Large intestine (tissue), 3 donors: ENCODE results near the gene FGA. TPM values are rescaled to one million over a fixed set of nuclear protein-coding genes. Genes with fewer than 3 reads are reported as not detected.
"Not testable (repeated sequence)": the region's sequence is repeated elsewhere in the genome, so short reads cannot be mapped to it uniquely, and the experiment has no call there.

Experiments used
- DNase-seq, 2 donors: peaks; one replicate each; pipeline versions ENCODE4 v3.0.0 to v3.0.0-alpha.2; 2013
- H3K27ac ChIP-seq: one replicate; pipeline ENCODE4 v1.5.1; 2013; ENCODE audit warnings: low read length
- H3K27me3 ChIP-seq: 2 replicates; pipeline ENCODE4 v1.6.1; 2013; ENCODE audit warnings: low read length; ENCODE audit not compliant: control insufficient read depth, insufficient read depth
- H3K36me3 ChIP-seq: 2 replicates; pipeline ENCODE4 v1.6.1; 2013; ENCODE audit warnings: low read length; ENCODE audit not compliant: control insufficient read depth, insufficient read depth
- H3K4me1 ChIP-seq: one replicate; pipeline ENCODE4 v1.6.1; 2013; ENCODE audit warnings: low read length; ENCODE audit not compliant: control insufficient read depth, insufficient read depth
- H3K4me3 ChIP-seq: one replicate; pipeline ENCODE4 v1.5.1; 2013; ENCODE audit warnings: low read length
- H3K9me3 ChIP-seq: one replicate; pipeline ENCODE4 v1.6.1; 2013; ENCODE audit warnings: mild to moderate bottlenecking, low read depth, low read length, moderate library complexity; ENCODE audit not compliant: control insufficient read depth
- WGBS: methylation state at CpG from one replicate; pipeline ENCODE4 v1.1.5; 2013; ENCODE audit warnings: low lambda C conversion rate; ENCODE audit not compliant: insufficient coverage; 5-methylcytosine and 5-hydroxymethylcytosine counted together
- polyA plus RNA-seq: library from polyadenylated mRNA; unstranded; fragments of 120-200 nt; gene quantifications from one replicate; pipeline ENCODE4 v1.2.1, GENCODE V29; 2013

FGA gene
- polyA plus RNA-seq, 1 donor = 23.0 TPM

DNA sequence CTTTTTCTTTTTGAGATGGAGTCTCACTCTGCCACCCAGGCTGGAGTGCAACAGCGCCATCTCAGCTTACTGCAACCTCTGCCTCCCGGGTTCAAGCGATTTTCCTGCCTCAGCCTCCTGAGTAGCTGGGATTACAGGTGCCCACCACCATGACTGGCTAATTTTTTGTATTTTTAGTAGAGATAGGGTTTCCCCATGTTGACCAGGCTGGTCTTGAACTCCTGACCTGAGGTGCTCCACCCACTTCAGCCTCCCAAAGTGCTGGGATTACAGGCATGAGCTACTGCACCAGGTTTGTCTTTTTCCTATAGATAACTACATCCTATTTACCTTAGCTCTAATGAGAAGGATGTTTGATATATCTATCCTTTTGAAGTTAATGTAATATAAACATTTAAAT lies 3.8 kb upstream of the FGA start:
- DNase-seq, H3K27ac ChIP-seq, H3K27me3 ChIP-seq, H3K4me3 ChIP-seq, H3K36me3 ChIP-seq, H3K9me3 ChIP-seq: not testable (repeated sequence)
- no CpG with 5 or more reads among the region's 3 CpGs for WGBS
- peaks cover 30% of the 10 kb centered on the region for H3K4me1 ChIP-seq

DNA sequence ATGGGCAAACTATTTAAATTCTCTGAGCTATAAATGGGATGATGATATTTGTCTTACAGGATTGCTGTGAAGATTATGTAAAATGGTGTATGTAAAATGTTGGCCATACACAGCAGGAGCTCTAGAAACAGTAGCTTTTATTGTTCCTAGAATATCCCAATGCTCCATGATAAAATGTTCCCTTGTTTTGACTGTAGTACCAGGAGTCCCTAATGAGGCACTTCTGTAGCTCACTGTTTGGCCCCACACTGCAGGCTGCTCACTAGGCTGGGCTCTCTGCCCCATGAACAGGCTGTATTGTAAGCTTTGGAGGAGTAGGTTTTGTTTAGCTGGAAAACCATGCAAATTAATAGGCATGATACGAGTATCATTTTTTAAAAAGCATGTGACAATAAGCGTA lies 3.3 kb upstream of the FGA start:
- Histone ChIP-seq H3K27me3 (no peaks in the 10 kb centered on the region), H3K4me1 (peaks cover 30% of the 10 kb centered on the region), H3K9me3 (no peaks in the 10 kb centered on the region), H3K27ac (no peak overlapping the region), H3K36me3 (no peaks in the 10 kb centered on the region), H3K4me3 (no peak overlapping the region)
- DNase-seq = no peak
- 100% methylated on average over 1 of the region's 2 CpGs for WGBS

DNA sequence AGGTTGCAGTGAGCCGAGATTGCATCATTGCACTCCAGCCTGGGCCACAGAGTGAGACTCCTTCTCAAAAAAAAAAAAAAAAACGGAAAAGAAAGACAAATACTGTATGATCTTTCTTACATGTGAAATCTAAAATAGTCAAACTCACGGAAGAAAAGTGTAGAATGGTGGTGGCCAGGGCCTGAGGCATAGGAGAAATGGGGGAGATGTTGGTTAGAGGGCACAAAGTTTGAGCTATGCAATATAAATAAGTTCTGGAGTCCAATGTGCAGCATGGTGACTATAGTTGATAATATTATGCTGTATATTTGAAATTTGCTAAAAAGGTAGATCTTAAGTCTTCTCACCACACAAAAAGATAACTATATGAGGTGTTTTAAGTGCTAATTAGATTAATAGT lies 1.3 kb upstream of the FGA start:
- Histone ChIP-seq H3K4me1 (peaks cover 22% of the 10 kb centered on the region), H3K4me3 (no peak overlapping the region), H3K27me3 (no peaks in the 10 kb centered on the region), H3K27ac (peak overlapping the region; percentile 65), H3K36me3 (peaks cover 6% of the 10 kb centered on the region), H3K9me3 (peaks cover 3% of the 10 kb centered on the region)
- WGBS = 60% methylated on average over 2 of the region's 3 CpGs
- peak; percentile 52 to 72 for DNase-seq

DNA sequence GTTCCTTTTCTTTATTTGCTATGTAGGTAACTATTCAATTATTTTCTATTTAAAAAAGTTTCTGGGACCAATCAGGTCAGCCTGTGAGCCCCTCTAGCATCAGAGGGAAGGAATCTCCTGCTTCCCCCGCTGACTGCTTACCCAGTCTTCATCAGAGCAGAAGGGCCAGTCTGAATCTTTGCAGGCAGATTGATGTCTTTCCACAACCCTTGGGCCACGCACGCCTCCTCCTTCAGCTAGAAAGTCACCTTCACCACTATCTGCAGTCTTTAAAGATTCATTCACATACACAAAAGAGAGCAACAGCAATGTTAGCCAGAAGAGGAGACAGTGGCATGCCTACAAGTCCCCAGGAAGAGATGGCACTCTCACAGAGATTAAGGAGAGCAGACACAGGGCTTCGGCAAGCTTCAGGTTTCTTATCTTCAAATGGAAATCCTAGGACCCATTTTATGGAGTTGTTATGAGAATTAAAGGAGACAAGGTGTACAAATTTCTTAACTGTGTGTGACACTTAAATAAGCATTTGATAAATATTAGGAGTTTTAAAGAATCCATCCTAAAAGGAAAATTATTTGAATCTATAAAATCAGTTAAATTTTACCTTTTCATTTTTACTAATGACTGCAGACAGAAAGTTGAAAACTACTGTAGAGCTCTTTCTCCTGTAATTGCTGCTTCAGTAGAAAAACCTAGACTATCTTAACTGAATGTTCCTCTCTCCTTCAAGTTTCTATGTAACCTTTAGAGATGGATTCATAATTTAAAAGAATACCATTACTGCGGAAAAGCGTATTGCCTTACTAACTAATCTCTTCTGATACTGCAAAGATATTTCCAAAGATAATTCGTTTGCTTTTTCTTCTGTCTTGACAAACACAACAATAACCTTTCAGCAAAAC lies 995 bp downstream of the FGA start:
- Histone ChIP-seq H3K4me1 (peaks cover 22% of the 10 kb centered on the region), H3K27me3 (no peaks in the 10 kb centered on the region), H3K9me3 (peaks cover 3% of the 10 kb centered on the region), H3K4me3 (peak overlapping the region; percentile 41), H3K27ac (peak overlapping the region; percentile 65), H3K36me3 (peaks cover 19% of the 10 kb centered on the region)
- WGBS = no CpG with 5 or more reads among the region's 7 CpGs
- DNase-seq = peak in 1 of 2 donors; percentile 21

DNA sequence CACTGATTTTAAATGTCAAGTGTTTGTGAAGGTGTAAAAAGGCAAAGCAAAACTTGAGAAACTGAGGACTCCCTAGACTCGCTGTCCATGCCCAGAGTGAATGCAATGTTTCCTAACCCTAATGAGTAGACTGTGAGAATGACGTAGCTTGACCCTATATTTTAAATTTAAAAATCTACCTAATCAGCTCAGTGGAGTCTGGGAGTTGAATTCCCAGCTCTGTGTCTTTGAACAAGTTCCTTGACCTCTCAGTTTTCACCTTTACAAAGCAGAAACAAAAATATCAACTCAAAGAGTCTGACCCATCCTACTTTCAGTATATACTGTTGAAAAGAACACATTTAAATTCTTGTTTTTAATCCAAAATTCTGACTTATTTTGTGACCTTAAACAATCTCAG lies 2.3 kb downstream of the FGA start:
- no peak overlapping the region for H3K27ac ChIP-seq
- DNase-seq = no peak
- peaks cover 22% of the 10 kb centered on the region for H3K4me1 ChIP-seq
- H3K9me3 ChIP-seq = peaks cover 3% of the 10 kb centered on the region
- WGBS = 100% methylated on average over 1 of the region's 2 CpGs
- no peaks in the 10 kb centered on the region for H3K27me3 ChIP-seq
- H3K36me3 ChIP-seq = peaks cover 19% of the 10 kb centered on the region
- H3K4me3 ChIP-seq = no peak overlapping the region

DNA sequence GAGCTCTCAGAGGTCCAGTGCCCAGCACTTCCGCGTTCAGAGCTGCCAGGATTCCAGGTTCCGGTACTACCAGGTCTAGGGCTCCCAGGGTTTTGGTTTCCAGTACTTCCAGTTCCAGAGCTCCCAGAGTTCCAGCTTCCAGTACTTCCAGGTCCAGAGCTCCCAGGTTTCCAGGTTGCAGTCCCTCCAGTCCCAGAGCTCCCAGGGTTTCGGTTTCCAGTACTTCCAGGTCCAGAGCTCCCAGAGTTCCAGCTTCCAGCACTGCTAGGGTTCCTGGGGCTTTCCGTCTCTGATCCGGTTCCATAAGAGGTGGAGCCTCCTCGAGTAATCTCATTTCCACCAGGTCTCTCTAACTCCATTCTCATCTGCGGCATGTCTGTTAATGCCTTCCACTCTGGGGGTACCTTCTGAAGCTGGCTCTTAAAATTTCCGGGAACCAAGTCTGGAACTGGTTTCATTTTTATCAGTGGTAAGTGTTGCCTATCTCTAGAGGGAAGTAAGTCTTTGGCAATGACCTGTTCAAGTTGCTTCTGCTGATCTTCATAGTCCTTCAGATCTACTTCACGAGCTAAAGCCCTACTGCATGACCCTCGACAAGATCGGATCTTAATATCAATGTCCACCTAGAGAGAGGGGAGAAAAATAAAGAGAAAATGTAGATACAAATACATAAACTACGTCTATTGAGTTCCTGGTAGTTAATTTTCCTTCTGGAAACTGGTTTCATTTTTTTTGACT lies 4.1 kb downstream of the FGA start:
- 92% methylated on average over 2 of the region's 13 CpGs for WGBS
- H3K4me3 ChIP-seq = no peak overlapping the region
- no peak overlapping the region for H3K27ac ChIP-seq
- peaks cover 19% of the 10 kb centered on the region for H3K36me3 ChIP-seq
- no peaks in the 10 kb centered on the region for H3K27me3 ChIP-seq
- DNase-seq = no peak
- peaks cover 3% of the 10 kb centered on the region for H3K9me3 ChIP-seq
- peaks cover 10% of the 10 kb centered on the region for H3K4me1 ChIP-seq

DNA sequence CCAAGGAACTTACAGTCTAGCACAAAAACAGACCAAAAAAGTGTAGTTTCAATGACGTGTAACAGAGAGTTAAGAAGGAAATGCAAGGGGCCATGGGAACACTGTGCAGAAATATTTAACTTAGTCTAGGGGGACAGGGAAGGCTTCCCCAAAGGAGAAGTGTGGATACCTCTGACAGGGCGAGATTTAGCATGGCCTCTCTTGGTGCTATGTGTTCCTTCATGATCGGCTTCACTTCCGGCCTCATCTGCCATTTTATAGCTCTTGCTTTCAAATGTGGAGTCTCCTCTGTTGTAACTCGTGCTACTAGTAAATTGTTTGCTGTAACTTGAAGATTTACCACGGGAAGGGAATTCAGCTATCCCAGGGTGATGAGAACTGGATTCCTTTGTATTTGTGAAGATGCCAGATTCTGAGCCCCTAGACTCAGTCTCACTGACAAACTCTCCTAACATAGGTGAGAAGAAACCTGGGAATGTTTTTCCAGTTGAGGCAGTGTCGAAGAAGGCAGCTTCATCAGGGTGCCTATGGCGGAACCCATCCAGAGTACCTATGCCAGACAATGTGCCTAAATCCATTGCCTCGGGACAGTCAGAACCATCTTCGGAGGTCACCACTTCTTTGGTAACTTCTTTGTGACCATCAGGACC lies 5.0 kb downstream of the FGA start:
- WGBS = 94% methylated on average over 3 of the region's 10 CpGs
- Histone ChIP-seq H3K36me3 (peaks cover 19% of the 10 kb centered on the region), H3K4me1 (peaks cover 4% of the 10 kb centered on the region), H3K27me3 (no peaks in the 10 kb centered on the region), H3K27ac (no peak overlapping the region), H3K4me3 (no peak overlapping the region), H3K9me3 (peaks cover 3% of the 10 kb centered on the region)
- DNase-seq = no peak

DNA sequence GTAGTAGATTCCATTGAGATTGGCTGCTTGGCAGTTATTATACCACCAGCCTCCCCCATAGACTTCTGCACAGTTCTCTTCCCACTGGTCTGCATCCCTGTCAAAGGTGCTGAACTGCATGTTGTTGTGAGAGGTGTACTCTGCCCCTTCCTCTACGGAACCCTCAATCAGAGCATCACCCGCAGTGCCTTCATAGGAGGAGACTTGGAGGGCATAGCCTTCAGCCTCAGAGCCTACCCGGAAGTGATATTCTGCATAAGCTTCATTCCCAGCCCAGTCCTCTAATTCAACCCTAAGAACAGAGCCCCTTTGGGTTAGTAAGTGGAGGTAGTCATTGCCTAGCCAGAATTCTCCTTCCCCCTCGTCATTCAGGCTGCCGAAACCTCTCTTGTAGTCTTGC lies 6.3 kb downstream of the FGA start:
- no CpG with 5 or more reads among the region's 5 CpGs for WGBS
- H3K27me3 ChIP-seq = no peaks in the 10 kb centered on the region

DNA sequence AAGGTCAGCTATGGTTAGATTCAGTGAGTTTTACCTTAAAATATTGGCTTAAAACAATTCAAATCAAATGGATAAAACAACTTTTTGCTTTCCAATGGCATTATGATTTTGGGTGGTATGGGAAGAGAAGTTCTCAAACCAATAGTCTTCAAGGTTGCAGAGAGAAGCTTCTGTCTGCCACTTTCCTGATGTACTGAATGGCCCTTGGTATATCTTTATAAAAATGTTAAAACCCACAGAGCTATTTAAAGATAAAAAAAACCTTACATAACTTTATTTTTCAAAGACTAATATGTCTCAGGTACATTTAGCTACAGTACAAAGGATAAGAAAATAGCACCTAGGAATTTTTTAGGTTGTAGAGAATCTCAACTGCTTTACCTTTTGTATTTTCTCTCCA lies 6.9 kb downstream of the FGA start:
- Histone ChIP-seq H3K27me3 (no peaks in the 10 kb centered on the region), H3K4me3 (no peak overlapping the region), H3K9me3 (peaks cover 3% of the 10 kb centered on the region), H3K36me3 (peaks cover 19% of the 10 kb centered on the region), H3K27ac (no peak overlapping the region), H3K4me1 (peaks cover 4% of the 10 kb centered on the region)
- DNase-seq = no peak

More for the DNA sequence above, 6.3 kb downstream of the FGA start:
- peaks cover 4% of the 10 kb centered on the region for H3K4me1 ChIP-seq
- no peak for DNase-seq
- H3K27ac ChIP-seq = no peak overlapping the region
- H3K9me3 ChIP-seq = peaks cover 3% of the 10 kb centered on the region
- H3K4me3 ChIP-seq = no peak overlapping the region
- H3K36me3 ChIP-seq = peaks cover 19% of the 10 kb centered on the region

DNA sequence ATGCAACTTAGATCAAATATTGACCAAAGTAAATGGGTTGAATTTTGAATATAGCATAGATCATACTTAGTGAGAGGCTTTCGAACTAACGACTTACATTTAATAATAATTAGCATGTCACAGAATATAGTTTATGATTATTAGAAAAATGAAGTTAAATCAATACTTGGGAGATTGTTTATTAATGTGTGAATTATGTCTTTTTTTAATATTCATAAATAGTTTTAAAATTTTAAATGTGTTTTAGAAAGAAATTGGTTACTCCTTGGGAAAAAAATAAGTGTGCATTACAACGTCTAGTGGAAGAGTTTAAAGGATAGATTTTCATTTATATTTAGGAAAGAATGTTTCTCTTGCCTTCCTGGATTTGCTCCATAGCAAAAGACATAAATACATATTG lies 7.3 kb downstream of the FGA start:
- Histone ChIP-seq H3K27me3 (no peaks in the 10 kb centered on the region), H3K4me1 (peaks cover 2% of the 10 kb centered on the region), H3K4me3 (no peak overlapping the region), H3K9me3 (peaks cover 3% of the 10 kb centered on the region), H3K36me3 (peaks cover 19% of the 10 kb centered on the region), H3K27ac (no peak overlapping the region)
- DNase-seq = no peak
- 92% methylated on average over 2 of the region's 3 CpGs for WGBS
